Astrocyte of the cerebellum (primary cell): ENCODE measurements around the gene MYO1E.

Experiments used
- DNase-seq: peaks from one replicate; pipeline ENCODE4 v3.0.0-alpha.2; 2011; ENCODE audit warnings: low read depth
- H3K4me3 ChIP-seq: 2 replicates; pipeline ENCODE4 v1.5.1; 2011; ENCODE audit warnings: mild to moderate bottlenecking, low read depth, low read length, moderate library complexity
- CTCF ChIP-seq: IDR thresholded peaks from 2 replicates; pipeline ENCODE4 v1.5.1; 2012; ENCODE audit warnings: low read length, low read depth, moderate library complexity, mild to moderate bottlenecking; ENCODE audit errors: missing control alignments
- in situ Hi-C: cut with HindIII; loops from 2 replicates; pipeline ENCODE4 v1.10.0; 2017; ENCODE audit warnings: low sequenced_read_pairs

The MYO1E gene

GRCh38 chr15:59227021-59227420, 145.7 kb downstream of the MYO1E start:
- no peak overlapping the region for H3K4me3 ChIP-seq
- TF ChIP-seq CTCF = no peak
- DNase-seq = no peak
- in situ Hi-C loops = no loop called here

- in situ Hi-C loops = no loop called here
- DNase-seq = no peak
- no peak overlapping the region for H3K4me3 ChIP-seq
- TF ChIP-seq CTCF = no peak
Measured at GRCh38 chr15:59224474-59224873, 148.2 kb downstream of the MYO1E start.

GRCh38 chr15:59223736-59224135, 148.9 kb downstream of the MYO1E start:
- H3K4me3 ChIP-seq = no peak overlapping the region
- TF ChIP-seq CTCF = no peak
- DNase-seq = no peak
- in situ Hi-C loops = no loop called here

GRCh38 chr15:59222906-59223550, 149.6 kb downstream of the MYO1E start:
- TF ChIP-seq CTCF = no peak
- no peak overlapping the region for H3K4me3 ChIP-seq
- in situ Hi-C loops = no loop called here
- DNase-seq = no peak

GRCh38 chr15:59221511-59222505, 150.9 kb downstream of the MYO1E start:
- DNase-seq = peak; percentile 42
- TF ChIP-seq CTCF = no peak
- H3K4me3 ChIP-seq = no peak overlapping the region
- in situ Hi-C loops = no loop called here

- DNase-seq = no peak
- no peak overlapping the region for H3K4me3 ChIP-seq
- TF ChIP-seq CTCF = no peak
- in situ Hi-C loops = no loop called here
Measured at GRCh38 chr15:59218710-59219109, 154.0 kb downstream of the MYO1E start.
